GM18499 (cell line): Measurements from ENCODE around the gene THSD7A.
"Not testable (repeated sequence)": the region's sequence is repeated elsewhere in the genome, so short reads cannot be mapped to it uniquely, and the experiment has no call there.

Experiments
- ATAC-seq: cut with Tn5 transposase; IDR thresholded peaks from one replicate; pipeline ENCODE4 v1.9.1; 2021; ENCODE audit warnings: moderate number of reproducible peaks; ENCODE audit not compliant: insufficient read depth, unreplicated experiment

The THSD7A gene

DNA sequence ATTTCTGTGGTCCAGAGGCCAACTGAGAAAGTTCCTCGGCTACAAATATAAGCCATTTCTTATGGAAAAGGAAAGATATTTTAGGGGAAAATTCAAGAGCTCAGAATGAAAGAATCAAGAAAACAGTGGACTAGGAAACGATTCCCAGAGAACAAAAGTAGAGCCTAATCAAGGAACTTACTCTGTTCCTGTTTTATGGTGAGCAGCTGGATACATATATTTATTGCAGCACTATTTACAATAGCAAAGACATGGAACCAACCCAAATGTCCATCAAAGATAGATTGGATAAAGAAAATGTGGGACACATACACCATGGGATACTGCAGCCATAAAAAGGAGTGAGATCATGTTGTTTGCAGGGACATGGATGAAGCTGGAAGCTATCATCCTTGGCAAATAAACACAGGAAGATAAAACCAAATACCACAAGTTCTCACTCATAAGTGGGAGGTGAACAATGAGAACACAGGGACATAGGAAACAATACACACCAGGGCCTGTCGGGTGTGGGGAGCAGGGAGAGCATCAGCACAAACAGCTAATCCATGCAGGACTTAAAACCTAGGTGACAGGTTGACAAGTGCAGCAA is 298.7 kb downstream of the THSD7A start:
- ATAC-seq: no peak

DNA sequence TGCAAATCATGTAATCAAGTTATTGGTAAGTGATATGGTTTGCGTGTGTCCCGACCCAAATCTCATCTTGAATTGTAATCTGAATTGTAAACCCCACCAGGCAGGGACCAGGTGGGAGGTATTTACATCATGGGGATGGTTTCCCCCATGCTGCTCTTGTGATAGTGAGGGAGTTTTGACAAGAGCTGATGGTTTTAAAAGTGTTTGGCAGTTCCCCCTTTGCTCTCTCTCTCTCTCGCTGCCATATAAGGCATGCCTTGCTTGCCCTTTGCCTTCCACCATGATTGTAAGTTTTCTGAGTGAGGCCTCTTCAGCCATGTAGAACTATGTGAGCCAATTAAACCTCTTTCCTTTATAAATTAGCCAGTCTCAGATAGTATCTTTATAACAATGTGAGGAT is 302.6 kb downstream of the THSD7A start:
- ATAC-seq: no peak

DNA sequence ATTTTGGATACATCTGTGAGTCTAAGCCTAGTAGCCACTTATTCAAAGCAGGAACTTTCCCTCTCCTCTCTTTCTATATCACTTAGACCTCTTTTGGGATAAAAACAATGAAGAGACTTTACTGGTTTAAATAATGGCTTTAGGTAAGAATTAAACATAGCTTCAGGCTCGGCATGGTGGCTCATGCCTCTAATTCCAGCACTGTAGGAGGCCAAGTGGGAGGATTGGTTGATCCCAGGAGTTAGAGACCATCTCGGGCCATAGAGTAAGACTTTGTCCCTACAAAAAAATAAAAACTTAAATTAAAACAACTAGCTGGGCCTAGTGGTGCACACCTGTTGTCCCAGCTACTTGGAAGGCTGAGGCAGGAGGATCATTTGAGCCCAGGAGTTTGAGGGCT is 304.3 kb downstream of the THSD7A start:
- ATAC-seq: no peak

GRCh38 chr7:11524476-11525397 is 307.3 kb downstream of the THSD7A start:
- no peak for ATAC-seq

GRCh38 chr7:11521964-11522499 is 310.0 kb downstream of the THSD7A start:
- ATAC-seq: not testable (repeated sequence)

GRCh38 chr7:11517853-11518252 is 314.1 kb downstream of the THSD7A start:
- no peak for ATAC-seq

DNA sequence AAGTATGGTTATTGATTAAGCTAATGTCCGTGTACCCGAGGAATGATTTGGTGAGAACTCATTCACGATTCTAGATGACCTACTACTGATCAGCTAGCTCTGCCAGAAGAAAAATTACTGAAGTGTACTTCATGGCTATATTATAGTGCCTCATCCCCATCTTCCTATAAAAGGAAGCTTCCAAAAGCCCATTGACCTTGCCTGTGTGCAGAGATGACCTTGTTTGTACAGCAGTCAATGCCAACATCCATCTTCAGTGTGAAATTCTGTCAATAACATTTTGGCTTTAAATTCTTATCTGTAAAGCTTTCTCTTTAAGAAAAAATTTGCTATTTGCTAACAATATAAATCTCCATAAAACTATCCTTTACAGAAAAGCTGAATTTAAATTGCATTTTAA is 315.7 kb downstream of the THSD7A start:
- ATAC-seq: no peak

- ATAC-seq: no peak
These were observed 318.5 kb downstream of the THSD7A start for GRCh38 chr7:11513460-11513859.

GRCh38 chr7:11507929-11508328 is 324.1 kb downstream of the THSD7A start:
- no peak for ATAC-seq

GRCh38 chr7:11506417-11506816 is 325.6 kb downstream of the THSD7A start:
- no peak for ATAC-seq

DNA sequence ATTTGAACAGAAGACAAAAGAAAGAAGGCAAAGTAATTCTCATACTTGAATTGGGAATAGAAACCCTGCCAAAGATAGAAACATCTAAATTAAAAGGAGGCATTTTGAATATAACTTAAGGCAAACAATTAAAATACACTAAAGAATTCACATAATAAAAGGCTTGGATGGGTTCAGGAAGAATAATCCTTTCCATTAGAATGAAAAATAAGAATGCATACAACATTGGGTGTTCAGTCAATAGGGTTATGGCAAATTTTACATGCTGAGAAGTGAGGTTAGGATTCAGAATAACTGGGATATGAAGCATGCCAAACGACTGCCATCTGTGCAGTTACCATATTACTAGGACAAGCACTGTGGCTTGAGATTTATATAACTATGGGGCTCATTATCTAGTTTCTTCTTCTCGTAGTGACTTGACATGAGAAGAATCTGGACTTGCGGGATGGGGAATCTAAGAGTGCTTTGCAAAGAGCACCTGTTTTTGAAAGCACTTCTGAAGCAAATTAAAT is 326.5 kb downstream of the THSD7A start:
- ATAC-seq: no peak

DNA sequence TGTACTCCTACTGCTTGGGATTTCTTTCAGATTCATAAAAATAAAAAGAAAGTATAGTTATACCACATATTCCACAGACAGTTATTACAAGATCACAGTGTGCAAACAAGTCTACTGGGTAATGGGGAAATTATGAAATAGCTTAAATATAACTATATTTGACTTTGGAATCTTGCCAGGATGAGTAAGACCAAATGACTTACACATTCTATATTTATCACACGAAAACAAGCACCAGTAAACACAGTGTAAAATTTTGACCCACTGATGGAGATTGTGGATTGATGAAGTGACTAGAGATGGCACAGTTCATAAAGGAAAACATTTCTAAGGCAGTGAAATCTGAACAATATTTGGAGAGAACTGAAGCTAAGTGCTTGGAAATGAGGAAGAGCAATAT is 339.7 kb downstream of the THSD7A start:
- ATAC-seq: no peak

- ATAC-seq: no peak
These were observed 340.2 kb downstream of the THSD7A start for GRCh38 chr7:11491811-11492210.

DNA sequence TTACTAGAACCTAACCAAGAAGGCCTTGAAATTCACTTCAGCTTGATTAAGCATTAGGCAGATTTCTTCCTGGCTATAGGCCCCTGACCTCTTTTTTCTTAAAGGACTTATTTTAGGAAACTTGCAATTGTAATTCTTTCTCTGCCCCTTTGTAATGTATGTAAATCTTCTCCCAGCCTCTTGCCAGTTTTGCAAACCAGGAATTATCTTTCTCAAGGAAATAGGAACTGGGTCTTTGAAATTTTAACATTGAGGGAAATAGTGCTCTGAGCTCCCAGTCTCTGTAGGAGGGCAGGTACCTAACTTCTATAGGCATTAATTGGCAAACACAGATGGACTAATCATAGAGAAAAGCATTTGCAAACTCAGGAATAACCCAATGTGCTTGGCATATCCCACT is 342.7 kb downstream of the THSD7A start:
- no peak for ATAC-seq

- ATAC-seq: no peak
These were observed 345.7 kb downstream of the THSD7A start for GRCh38 chr7:11486271-11486670.

DNA sequence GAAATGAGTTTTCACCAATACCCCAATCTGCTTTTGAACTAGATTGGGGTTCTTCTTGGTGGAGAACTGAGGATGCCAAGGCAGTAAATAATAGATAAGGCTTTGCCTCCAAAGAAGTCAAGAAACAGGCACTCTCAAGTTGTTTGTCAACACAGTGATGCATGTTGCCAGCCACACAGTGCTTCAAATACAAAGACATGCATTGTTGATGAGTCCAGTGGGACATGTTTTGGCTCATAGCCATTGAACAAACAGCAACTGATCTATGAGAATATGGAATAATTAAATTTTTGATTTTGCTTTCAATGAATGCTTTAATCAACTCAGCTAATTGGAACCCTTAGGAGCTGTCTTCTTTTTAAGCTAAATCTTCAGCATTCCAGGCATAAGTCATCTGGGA is 346.4 kb downstream of the THSD7A start:
- ATAC-seq: no peak

GRCh38 chr7:11480143-11480542 is 351.9 kb downstream of the THSD7A start:
- no peak for ATAC-seq

DNA sequence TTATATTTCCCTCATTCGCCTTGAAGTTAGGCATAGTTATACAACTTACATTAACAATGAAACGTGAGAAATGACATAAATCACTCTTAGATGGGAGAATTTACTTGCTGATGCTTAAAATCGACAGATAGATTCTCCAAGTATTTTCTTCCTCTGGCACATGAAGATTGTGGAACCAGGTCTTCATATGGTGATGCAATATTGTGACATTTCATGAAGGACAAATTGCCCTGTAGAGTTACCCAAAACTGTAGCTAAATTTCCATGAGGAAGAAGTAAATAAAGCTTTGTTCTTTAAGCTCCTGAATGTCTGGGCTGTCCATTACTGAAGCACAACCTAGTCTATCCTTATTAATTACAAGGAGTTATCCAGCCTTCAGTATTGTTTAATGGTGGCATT is 353.1 kb downstream of the THSD7A start:
- no peak for ATAC-seq

DNA sequence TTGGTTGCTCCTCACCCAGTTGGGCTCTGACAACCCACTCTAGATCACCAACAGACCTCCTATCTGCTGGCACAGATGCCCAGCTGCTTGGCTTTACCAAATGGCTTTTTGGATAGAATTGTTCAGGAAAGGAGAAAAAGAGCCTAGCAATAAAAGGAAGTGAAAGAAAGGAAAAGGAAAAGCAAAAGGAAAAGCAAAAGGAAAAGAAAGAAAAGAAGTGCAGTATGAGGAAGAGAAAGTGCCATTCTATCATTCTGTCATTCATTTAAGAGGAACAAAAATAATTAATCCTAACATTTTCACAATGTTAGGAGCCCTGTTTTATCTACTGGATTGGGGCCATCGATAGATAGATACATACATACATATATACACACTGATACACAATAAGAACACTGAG is 353.6 kb downstream of the THSD7A start:
- ATAC-seq: no peak

DNA sequence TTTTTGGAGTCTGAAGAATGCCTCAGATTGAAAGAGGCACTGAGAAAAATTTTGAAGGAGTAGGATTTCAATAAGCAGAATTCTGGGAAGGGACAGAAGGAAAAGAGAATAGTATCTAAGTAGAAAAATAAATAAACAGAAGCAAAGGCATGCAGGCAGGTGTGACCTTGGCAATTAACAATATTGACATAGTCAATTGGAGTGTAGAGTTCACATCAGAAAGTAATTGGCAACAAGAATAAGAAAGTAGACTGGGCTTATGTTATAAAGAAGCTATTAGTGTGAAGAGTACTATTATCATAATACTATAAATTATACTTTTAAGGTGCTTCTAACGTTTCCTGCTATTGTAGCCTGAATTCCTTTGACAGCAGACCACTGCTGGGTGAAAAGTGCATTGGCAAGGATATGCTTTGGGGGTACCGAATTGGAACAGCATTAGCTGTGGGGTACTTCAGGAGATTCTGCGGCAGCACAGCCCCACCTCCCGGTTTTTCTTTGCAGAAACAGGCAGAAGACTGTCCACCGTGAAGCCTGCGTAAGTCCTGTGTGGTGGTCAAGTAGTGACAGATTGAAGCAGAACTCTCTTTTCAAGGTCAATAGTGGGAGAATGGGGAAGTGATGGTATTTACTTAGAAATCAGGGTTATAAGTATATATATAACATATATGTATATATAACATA is 357.0 kb downstream of the THSD7A start:
- ATAC-seq: no peak
